ENCODE measurements around the gene CNTFR.

The CNTFR gene

GRCh38 chr9:34615132-34615531 lies 25.6 kb upstream of the CNTFR start:
- no peak for DNase-seq

- DNase-seq = peak; percentile 68
Observed at GRCh38 chr9:34612788-34613390, 23.4 kb upstream of the CNTFR start.

DNA sequence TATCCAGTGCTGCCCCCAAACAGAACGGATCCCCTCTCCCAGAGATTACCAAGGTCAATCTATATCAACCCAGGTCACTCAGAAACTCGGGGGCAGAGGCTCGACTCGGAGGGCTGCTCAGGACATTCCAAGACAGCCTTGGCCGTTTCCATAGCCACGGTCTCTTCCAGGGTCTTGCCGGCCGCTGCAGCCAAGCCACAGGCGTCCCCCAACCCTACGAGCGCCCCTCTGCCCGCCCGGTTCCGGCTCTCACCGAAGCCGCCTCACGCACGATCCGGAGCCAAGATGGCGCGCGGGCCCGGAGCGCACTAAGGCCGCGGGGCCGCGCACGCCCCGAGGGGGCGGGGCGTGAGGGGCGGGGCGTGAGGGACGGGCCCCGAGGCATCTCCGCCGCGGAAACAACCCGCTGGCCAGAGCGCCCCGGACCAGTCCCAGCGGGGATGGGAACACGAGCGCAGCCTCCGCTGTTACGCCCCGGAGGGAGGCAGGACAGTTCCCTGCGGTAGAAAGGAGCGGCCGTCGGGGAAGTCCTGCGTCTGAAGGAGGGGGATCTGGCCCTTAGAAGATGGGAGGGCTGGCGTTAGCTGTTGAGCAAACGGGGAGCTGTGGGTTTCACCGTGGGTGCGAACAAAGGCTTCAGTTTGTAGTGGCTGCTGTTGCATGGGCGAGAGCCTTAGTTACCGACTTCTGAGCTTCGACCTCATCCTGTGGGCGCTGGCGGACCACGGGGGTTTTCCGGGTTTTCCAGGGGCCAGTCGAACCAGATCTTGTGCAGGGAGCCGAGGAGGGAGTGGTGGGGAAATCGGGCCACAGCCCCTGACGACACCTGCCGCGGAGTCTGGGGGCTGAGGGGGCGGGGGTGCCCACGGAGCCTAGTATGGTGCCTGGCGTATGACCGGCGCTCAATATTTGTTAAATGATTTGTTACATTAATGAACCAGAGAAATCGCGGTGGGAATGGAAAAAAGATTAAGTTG lies 22.6 kb upstream of the CNTFR start, which contains the start of gene RPP25L:
Gene RPP25L (minus strand): TSS at position 287 of the 977 bp plus-strand sequence. CDS start 801 bp downstream, outside the sequence.
- DNase-seq = peak; percentile 84

- DNase-seq = no peak
Observed at GRCh38 chr9:34611251-34611810, 21.8 kb upstream of the CNTFR start.

- no peak for DNase-seq
Observed at GRCh38 chr9:34610434-34611206, 21.1 kb upstream of the CNTFR start.

DNA sequence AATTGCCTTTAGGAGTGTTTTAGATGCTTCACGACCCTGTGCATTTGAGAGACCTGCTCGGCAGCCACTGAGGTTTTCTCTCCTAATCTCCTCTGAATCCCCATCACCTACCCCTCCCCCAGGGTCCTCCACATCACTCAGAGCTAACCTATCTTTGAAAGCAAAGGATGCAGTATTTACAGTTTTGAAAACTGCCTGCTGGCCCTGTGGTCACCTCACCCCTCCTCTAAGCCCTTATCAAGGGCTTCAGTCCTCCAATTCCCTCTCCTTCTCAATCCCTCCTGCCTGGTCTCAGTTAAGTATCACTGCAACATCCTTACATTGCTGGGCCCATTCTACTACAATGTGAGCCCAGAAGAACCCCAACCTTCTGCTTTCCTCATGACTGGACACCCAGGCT lies 17.8 kb upstream of the CNTFR start:
- DNase-seq = no peak

DNA sequence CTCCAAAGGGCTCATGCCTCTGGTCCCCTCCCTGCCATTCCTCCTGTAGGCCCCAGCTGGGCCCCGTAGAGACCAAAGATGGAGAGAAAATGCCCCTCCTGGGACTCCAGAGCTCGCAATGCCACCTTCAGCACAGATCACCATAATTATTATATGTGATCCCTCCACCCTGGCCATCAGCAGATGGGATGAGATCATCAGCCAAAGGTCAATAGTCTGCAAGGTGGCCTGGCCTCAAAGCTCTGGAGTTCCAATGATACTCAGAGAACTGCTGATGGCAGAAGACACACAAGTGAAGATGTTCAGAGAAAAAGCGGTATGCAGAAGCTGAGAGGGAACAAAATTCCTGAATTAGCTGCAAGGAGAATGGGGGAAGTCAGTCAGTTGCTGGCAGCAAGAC lies 17.4 kb upstream of the CNTFR start:
- no peak for DNase-seq

- no peak for DNase-seq
Observed at GRCh38 chr9:34606190-34606589, 16.7 kb upstream of the CNTFR start.

DNA sequence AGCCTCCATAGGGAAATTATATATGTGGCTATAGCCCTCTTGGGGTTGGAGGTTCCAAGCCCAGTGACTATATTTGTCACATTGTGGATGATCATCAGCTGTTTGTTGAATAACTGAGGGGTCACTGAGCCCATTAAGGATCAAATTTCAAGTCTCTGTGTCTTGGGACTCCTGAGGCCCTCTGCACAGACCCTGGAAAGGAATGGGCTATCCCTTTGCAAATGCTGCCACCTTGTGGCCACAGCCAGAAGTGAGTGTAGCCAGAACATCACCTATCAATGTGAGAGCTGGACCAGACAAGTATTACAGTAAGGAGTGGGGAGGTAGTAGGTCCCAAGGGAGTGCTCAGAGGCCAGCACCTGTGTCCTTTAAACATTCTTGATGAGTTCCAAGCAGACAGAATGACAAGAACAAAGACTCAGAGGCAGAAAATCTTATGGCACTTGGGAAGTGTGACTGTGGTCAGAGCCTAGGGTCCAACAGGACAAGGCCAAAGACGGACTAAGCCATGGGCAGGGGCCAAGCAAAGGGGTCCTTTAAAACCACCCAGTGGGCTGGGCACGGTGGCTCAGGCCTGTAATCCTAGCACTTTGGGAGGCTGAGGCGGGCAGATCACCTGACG lies 14.2 kb upstream of the CNTFR start:
- DNase-seq = peak; percentile 62

- DNase-seq = no peak
Observed at GRCh38 chr9:34601937-34602573, 12.5 kb upstream of the CNTFR start.

DNA sequence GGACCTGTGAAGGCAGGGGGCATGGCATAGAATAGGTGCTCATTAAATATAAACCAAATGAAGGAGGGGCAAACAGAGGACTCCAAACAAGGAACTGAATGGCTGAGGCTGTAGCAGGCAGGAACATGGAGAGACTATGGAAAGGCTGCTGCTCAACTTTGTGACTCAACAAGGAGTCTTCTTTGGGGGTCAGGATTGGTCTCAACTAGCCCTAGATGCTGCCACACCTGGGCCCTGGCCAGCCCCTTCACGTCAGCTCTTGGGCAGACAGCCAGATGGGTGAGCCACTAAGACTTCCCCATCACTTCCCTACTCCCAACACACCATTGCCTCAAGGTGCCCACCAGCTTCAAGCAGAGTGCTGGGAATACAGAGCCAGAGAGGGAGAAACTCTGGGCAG lies 11.4 kb upstream of the CNTFR start:
- no peak for DNase-seq

GRCh38 chr9:34599546-34599945 lies 10.0 kb upstream of the CNTFR start:
- no peak for DNase-seq

GRCh38 chr9:34594177-34594576 lies 4.7 kb upstream of the CNTFR start:
- DNase-seq = no peak

- DNase-seq = no peak
Observed at GRCh38 chr9:34592895-34593601, 3.5 kb upstream of the CNTFR start.

DNA sequence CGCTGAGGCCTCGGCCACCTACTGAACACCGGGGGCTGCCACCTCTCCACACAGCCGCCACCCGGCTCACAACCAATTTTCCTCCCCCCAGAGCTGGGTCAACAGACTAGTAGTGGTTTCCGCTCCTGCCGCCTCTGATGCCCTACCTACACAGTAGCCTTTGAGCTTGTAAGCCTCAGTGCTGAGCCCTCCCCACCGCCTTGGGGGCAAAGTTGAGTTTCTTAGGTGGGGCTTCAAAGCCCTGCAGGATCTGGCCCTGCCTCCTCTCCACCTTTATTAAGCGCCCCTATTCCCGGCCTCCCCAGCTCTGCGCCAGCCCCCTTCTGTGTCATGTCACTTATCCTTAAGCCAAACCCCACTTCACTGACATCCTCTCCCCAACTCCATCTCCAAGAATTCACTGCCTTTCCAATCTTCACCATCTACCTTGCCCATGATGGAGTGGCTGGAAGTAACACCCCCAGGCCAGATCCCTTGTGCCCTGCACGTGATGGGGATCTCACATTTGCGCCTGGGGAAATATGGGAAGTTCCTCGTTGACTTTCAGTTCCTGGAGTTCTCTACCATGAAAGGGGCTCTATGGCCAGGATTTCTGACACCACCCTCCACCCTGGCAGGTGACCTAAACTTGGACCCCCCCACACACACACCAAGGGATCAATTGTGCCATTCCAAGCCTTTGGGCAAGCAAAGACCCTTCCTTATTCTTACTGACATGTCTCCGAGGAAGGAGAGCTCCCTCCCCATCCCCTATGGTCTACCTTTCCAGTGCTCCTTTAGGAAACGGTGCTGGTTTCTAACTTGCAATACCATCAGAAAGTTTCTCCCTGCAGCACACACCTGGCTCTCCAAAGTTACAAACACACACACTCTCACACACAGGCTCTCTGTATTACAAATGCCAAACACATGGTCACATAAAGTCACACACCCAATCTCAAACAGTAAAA lies 2.7 kb upstream of the CNTFR start:
- DNase-seq = no peak

GRCh38 chr9:34591248-34591916 lies 1.9 kb upstream of the CNTFR start:
- peak; percentile 58 for DNase-seq

DNA sequence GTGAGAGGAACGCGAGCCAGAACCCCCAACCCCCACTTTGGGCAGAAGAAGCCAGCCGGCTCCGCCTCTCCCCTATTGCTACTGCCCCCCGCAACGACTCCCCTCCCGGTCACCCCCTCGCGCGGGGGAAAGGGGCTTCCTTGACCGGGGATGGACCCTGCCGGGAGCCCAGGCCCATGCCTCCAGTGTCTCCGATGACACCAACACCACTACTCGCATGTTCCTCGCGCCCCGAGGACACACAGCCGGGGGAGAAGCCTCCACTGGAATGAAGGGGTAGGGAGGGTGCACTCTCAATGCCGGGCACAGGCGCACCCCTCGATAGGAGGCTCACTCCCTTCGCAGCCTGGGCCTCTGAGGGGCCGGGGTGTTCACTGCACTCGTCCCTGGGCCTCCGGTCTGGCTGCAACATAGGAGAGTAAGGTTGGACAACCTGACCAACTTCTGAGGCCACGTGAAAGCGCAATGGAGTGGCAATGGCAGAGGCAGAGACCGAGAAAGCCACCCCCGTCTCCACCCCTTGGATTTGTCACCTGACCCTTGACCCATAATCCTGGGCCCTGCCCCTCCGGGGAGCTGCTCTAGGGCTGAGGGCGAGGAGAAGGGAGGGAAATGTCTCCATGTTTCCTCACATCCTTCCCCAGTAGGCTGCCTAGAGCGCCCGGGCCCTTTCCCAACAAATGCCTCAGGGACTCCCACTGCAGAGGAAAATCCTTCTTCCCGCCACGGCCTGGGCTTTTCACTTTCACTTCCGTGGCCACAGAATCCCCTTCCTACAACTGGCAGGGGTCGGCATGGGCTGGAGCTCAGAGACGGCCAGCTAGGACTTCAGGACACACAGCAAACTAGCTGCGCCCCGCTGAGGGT lies 1.1 kb upstream of the CNTFR start:
- no peak for DNase-seq
